Breast epithelium (tissue), 3 donors: ENCODE data around the gene EPHA2.

Experiments
- POLR2A ChIP-seq: fragments of 450-650 bp; IDR thresholded peaks from one replicate; pipeline ENCODE4 v1.6.1; 2016; ENCODE audit warnings: antibody characterized with exemption, mild to moderate bottlenecking, moderate library complexity
- POLR2AphosphoS5 ChIP-seq, 3 donors: sonication (generic); formaldehyde crosslinking; IDR thresholded peaks; one replicate each; pipeline ENCODE4 v1.6.1; 2017; ENCODE audit warnings: antibody characterized with exemption in 3 of 3
- TF ChIP-seq, protein P1 (sequence below), 3 donors: fragments of 450-650 bp; IDR thresholded peaks; one replicate each; pipeline ENCODE4 v1.5.1; 2016 to 2017; ENCODE audit warnings: antibody characterized with exemption in 3 of 3, mild to moderate bottlenecking in 3 of 3, moderate library complexity in 3 of 3

DNA sequence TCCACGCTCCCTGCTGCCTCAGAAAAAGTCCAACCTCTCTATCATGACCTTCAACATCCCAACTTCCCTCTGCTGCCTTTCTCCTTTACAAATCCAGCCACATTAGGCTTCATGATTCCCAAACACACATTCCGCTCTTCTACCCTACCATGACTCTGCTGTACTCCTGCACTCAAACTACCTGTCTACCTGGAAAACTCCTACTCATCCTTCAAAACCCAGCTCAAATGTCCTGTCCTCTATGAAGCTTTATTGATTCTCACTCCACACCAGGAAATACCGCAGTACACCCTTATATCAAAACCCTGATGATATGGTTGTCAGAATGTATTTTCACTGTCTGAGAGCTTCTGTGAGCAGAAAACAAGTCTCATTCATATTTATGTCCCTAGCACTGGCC, 47.7 kb upstream of the EPHA2 start:
- no peak for TF ChIP-seq POLR2A
- TF ChIP-seq, protein P1, sequence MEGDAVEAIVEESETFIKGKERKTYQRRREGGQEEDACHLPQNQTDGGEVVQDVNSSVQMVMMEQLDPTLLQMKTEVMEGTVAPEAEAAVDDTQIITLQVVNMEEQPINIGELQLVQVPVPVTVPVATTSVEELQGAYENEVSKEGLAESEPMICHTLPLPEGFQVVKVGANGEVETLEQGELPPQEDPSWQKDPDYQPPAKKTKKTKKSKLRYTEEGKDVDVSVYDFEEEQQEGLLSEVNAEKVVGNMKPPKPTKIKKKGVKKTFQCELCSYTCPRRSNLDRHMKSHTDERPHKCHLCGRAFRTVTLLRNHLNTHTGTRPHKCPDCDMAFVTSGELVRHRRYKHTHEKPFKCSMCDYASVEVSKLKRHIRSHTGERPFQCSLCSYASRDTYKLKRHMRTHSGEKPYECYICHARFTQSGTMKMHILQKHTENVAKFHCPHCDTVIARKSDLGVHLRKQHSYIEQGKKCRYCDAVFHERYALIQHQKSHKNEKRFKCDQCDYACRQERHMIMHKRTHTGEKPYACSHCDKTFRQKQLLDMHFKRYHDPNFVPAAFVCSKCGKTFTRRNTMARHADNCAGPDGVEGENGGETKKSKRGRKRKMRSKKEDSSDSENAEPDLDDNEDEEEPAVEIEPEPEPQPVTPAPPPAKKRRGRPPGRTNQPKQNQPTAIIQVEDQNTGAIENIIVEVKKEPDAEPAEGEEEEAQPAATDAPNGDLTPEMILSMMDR (IDR thresholded peaks at IDR 0.05): no peak
- TF ChIP-seq POLR2AphosphoS5 (IDR thresholded peaks at IDR 0.05): no peak
